NB4 (cell line): ENCODE results near the gene ACACA.
"Not testable (repeated sequence)": the region's sequence is repeated elsewhere in the genome, so short reads cannot be mapped to it uniquely, and the experiment has no call there.

Experiments
- DNase-seq: peaks from one replicate; pipeline ENCODE4 v3.0.0; 2010; ENCODE audit warnings: low read depth
- H3K4me3 ChIP-seq: one replicate; pipeline ENCODE4 v1.5.1; 2011; ENCODE audit warnings: mild to moderate bottlenecking, low read depth, low read length, moderate library complexity
- CTCF ChIP-seq: IDR thresholded peaks from one replicate; pipeline ENCODE4 v1.5.1; 2012; ENCODE audit warnings: low read depth, low read length
- MAX ChIP-seq: IDR thresholded peaks from 2 replicates; pipeline ENCODE4 v1.6.1; 2011; ENCODE audit warnings: low read depth, low read length
- MYC ChIP-seq: IDR thresholded peaks from 2 replicates; pipeline ENCODE4 v1.6.1; 2011; ENCODE audit warnings: low read depth, low read length
- POLR2A ChIP-seq: IDR thresholded peaks from 2 replicates; pipeline ENCODE4 v1.6.1; 2011; ENCODE audit warnings: mild to moderate bottlenecking; ENCODE audit not compliant: insufficient read length; ENCODE audit errors: extremely low read depth

Gene ACACA

GRCh38 chr17:37082985-37083384 lies 323.7 kb downstream of the ACACA start:
- no peak overlapping the region for H3K4me3 ChIP-seq
- no peak for DNase-seq
- TF ChIP-seq MYC (no peak), MAX (no peak), CTCF (no peak)

- no peak for DNase-seq
- no peak for TF ChIP-seq CTCF
- no peak for TF ChIP-seq POLR2A
- TF ChIP-seq MYC: no peak
- no peak for TF ChIP-seq MAX
- no peak overlapping the region for H3K4me3 ChIP-seq
Observed at GRCh38 chr17:37082311-37082860, 324.2 kb downstream of the ACACA start.

GRCh38 chr17:37081287-37081686 lies 325.3 kb downstream of the ACACA start:
- no peak for TF ChIP-seq CTCF
- TF ChIP-seq MYC: no peak
- TF ChIP-seq POLR2A: no peak
- peak; percentile 44 for DNase-seq
- H3K4me3 ChIP-seq: no peak overlapping the region

GRCh38 chr17:37079735-37080134 lies 326.9 kb downstream of the ACACA start:
- DNase-seq: peak; percentile 43
- no peak overlapping the region for H3K4me3 ChIP-seq
- TF ChIP-seq MAX: no peak
- no peak for TF ChIP-seq POLR2A
- TF ChIP-seq MYC: no peak
- TF ChIP-seq CTCF: no peak

- DNase-seq: no peak
- no peak overlapping the region for H3K4me3 ChIP-seq
- TF ChIP-seq CTCF (no peak), POLR2A (no peak), MYC (no peak), MAX (no peak)
Observed at GRCh38 chr17:37079065-37079708, 327.4 kb downstream of the ACACA start.

GRCh38 chr17:37073464-37073863 lies 333.2 kb downstream of the ACACA start:
- H3K4me3 ChIP-seq, DNase-seq: not testable (repeated sequence)
